KG1 (cell line): ENCODE results near the gene CILP2.
A peak's percentile ranks its signal among the peaks of the same experiment; 100 is the strongest.

Experiments used
- DNase-seq: peaks from one replicate; lab custom pipeline; 2025; lab: John Stamatoyannopoulos, UW

The CILP2 gene

DNA sequence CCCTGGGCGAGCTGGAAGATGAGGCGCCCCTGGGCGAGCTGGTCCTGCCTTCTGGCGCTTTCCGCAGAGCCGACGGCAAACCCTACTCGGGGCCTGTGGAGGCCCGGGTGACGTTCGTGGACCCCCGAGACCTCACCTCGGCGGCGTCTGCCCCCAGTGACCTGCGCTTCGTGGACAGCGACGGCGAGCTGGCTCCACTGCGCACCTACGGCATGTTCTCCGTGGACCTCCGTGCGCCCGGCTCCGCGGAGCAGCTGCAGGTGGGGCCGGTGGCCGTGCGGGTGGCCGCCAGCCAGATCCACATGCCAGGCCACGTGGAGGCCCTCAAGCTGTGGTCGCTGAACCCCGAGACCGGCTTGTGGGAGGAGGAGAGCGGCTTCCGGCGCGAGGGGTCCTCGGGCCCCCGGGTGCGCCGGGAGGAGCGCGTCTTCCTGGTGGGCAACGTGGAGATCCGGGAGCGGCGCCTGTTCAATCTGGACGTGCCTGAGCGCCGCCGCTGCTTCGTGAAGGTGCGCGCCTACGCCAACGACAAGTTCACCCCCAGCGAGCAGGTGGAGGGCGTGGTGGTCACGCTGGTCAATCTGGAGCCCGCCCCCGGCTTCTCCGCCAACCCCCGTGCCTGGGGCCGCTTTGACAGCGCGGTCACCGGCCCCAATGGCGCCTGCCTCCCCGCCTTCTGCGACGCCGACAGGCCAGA, 6.3 kb downstream of the CILP2 start:
- no peak for DNase-seq

DNA sequence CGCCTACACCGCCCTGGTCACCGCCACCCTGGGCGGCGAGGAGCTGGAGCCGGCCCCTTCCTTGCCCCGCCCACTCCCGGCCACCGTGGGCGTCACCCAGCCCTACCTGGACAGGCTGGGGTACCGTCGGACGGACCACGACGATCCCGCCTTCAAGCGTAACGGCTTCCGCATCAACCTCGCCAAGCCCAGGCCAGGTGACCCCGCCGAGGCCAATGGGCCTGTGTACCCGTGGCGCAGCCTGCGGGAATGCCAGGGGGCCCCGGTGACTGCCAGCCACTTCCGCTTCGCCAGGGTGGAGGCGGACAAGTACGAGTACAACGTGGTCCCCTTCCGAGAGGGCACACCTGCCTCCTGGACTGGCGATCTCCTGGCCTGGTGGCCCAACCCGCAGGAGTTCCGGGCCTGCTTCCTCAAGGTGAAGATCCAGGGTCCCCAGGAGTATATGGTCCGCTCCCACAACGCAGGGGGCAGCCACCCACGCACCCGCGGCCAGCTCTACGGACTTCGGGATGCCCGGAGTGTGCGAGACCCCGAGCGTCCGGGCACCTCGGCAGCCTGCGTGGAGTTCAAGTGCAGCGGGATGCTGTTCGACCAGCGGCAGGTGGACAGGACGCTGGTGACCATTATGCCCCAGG, 7.0 kb downstream of the CILP2 start:
- DNase-seq = no peak

DNA sequence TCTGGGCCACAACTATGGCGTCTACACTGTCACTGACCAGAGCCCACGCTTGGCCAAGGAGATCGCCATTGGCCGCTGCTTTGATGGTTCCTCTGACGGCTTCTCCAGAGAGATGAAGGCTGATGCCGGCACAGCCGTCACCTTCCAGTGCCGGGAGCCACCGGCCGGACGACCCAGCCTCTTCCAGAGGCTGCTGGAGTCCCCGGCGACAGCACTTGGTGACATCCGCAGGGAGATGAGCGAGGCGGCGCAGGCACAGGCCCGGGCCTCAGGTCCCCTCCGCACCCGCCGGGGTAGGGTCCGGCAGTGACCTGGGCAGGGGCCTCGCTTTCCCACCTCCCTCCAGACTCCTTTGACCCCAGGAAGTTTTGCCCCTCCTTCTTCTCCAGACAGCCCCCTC, 7.6 kb downstream of the CILP2 start:
- no peak for DNase-seq

DNA sequence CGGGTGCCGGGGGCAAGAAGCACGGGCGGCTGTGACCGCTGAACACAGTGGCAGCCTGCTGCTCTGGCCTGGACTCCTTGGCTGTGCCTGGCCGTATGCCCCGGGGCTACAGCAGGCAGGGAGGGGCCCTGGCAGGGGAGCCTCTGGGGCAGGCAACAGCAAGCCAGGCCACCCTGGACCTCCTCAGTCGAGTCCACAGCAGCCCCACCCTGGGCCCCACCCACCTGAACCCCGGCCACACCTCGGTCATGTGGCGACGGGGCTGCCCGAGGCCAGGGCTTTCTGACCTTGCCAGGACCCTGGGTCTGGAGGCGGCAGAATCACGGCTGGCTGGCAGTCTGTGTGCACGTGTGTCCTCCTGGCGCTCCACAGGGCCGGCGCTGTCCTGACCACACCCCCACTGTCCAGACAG, 8.7 kb downstream of the CILP2 start:
- no peak for DNase-seq

DNA sequence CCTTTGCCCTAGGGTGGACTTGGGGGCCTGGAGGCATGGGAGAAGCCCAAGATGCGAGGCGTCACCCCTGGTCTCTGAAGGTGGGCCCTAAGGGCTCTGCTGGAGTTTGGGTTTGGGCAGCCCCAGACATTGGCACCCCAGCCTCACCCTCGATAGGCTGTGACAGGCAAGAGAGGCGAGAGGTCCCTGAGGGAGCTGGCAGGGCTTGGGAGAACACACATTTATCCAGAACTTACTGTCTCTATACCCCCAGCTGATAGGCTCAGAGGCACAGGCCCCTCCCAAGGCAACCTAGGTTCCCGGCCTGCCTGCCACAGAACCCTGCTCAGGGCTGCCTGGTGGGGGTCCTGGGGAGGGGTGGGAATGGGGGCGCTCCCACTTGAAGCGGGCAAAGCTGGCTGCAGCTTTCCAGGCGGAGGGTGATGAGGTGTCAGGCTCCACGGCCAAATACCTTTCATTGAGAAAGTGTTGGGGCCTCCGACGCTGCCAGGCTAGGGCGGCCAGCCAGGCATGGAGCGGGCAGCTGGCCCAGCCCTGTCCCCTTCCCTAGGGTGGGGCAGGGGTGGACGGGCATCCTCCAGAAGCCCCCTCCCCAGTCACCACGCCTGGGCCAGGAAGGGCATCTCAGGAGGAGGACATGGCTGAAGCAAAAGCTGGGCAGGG, 9.7 kb downstream of the CILP2 start:
- no peak for DNase-seq

DNA sequence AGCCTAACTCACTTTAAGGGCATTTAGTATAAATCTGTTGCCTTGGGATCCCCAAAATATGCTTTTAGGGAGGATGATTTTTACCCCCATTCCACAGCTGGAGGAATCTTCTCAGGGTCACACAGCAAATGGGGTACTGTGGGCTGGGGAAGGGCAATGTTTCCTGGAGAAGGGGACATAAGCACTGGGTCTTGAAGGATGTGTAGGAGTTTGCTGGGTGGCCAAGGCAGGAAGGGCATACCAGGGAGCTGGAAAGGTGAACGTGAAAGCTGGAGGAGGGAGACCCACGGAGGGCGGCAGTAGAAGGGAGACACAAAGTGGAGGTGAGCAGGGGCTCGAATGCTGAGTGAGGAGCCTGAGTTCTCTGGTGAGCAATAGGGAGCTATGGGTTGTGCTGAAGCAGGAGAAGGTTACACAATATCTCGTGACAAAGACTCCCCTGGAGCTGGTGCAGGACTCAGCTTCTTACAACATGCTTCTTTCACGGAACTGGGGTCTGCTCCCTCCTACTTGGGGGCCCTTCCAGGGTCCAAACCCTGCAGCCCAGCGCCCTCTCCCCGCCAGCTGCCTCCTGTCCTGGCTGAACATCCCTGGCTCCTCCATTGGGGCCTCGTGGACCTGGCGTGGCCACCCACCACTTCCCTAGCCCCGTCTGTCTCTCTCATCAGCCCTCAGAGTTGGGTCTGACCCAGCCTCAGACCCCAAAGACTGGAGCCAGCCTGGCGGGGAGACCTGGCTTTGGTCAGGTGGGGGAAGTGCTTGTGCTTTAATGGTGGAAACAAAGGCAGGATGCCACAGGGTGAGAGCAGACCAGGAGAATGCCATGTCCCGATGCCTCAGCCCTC, 11.1 kb downstream of the CILP2 start:
- DNase-seq = no peak

DNA sequence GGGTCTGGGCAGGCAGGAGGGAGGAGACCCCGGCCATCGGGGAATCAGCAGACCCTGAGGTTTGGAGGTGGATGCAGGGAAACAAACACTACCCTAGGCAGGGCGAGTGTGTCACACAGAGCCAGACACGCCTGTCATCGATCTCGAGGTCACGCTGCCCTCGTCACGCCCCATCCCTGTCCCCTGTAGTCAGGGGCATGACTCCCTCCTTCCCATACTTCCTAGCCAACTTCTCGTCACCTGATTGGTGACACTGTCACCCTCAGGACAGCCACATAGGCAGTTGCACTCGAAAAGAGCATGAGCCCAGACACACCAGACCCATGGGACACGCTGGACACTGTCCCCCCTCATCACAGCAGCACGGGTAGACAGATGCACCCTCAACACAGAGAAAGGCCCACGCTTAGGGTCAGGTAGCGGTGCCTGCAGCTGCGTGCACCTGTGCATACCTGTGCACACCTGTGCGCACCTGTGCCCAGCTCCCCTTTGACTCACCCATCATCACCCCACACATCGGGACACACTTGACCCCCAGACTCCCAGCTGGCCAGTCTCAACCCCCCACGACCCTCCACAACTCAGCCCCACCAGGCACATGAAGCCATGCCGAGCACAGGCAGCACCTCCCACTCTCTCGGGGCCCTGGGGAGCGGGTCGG, 11.9 kb downstream of the CILP2 start:
- no peak for DNase-seq

DNA sequence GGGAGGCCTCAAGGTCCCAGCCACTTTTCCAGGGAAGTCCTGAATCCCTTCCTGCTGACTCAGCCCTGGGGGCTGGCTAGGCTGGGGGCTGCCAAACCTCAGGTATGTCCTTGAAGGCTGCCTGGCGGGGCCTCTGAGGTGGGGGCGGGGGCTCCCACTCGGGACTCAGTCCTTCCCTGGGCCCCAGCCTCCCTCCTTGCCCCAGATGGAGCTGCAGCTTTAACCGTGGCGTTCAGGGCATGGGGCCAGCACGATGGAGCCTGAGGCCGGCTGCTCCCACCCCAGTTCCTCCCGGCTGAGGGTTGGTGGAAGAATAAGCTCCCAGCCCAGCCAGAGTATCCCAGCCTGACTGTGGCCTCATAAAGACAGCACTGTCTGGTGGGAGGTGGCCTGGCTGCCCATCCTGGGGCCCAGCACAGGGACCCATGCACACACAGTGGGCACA, 12.4 kb downstream of the CILP2 start:
- DNase-seq = no peak

DNA sequence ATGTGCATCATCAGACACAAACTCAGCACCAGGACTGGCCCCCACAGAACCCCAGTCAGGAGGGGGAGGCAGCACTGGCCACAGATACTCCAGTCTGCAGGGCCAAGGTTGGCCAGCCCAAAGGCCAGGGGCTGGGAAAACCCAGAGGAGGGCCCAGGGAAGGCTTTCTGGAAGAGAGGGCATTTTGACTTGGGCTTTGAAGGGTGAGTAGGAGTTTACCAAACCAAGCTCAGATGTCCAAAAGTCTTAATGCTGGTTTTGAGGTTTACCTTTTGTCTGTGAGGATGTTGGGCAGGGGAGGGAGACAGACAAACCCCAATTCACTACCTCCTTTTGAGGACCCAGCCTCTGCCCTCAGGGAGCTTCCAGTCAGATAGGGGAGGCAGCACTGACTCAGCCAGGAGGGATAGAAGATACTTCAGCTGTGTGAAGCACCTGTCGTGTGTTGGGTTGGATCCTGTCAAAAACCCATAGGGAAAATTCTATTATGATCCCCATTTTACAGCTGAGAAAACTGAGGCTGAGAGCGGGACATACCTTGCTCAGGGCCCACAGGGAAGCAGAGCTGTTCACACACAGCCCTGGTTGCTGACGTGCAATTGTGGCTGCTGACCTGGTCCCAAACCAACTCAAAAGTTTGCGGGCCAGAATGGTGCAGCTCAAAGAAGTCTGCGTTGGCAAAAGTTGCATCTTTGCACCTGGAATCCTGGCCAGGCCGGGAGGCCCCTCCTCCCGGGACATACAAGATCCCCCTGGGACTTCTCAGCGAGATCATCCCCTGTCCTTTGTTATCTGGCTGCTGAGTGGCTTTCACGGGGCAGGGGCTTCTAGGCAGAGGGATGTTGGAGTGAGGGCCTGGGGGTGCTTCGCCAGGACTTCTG, 13.1 kb downstream of the CILP2 start:
- no peak for DNase-seq

DNA sequence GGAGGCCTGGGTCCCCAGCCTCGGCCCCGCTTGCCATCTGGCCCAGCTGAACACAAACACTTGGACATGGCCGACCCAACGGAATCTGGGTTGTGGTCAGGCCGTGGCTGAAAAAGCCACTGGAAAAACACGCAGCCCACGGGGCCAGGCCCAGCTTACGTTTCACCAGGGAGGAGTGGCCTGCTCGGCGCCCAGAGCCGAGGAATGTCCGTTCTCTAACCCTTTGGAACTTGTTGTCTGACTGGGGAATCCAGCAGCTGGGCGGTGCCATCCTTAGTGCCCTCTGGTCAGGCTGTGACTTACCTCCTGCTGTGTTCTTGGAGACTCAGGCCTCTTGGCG, 13.8 kb downstream of the CILP2 start:
- no peak for DNase-seq

DNA sequence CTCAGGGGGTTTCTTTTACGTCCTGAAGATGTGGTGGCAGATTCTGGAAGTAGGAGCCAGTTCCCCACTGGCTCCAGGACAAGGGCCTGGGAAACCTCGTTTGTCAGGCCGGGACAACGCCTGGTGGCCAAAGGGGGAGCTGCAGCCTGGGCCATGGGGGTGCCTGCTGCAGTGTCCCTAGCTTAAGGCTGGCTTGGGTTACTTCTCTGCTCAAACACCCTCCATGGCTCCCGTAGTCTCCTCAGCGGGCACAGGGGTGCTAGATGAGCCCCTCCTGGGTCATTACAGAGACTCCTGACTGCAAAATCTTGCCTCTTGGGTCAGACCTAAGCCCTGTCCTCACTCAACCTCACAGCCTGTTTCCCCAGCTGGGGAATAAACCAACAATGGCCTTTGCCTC, 14.7 kb downstream of the CILP2 start:
- no peak for DNase-seq

DNA sequence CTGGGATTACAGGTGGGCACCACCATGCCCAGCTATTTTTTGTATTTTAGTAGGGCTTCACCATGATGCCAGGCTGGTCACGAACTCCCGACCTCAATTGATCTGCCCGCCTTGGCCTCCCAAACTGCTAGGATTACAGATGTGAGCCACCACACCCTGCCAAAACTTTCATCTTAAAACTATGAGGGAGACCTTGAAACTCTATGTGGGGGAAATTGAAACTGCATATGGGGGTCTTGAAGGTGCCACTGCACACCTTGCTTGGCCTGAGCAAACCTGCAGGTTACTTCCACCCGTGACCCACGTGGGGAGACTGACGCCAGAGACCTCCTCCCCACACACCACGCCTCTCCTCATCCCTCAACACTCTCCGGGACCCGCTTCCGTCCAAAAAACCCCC, 15.6 kb downstream of the CILP2 start:
- no peak for DNase-seq

DNA sequence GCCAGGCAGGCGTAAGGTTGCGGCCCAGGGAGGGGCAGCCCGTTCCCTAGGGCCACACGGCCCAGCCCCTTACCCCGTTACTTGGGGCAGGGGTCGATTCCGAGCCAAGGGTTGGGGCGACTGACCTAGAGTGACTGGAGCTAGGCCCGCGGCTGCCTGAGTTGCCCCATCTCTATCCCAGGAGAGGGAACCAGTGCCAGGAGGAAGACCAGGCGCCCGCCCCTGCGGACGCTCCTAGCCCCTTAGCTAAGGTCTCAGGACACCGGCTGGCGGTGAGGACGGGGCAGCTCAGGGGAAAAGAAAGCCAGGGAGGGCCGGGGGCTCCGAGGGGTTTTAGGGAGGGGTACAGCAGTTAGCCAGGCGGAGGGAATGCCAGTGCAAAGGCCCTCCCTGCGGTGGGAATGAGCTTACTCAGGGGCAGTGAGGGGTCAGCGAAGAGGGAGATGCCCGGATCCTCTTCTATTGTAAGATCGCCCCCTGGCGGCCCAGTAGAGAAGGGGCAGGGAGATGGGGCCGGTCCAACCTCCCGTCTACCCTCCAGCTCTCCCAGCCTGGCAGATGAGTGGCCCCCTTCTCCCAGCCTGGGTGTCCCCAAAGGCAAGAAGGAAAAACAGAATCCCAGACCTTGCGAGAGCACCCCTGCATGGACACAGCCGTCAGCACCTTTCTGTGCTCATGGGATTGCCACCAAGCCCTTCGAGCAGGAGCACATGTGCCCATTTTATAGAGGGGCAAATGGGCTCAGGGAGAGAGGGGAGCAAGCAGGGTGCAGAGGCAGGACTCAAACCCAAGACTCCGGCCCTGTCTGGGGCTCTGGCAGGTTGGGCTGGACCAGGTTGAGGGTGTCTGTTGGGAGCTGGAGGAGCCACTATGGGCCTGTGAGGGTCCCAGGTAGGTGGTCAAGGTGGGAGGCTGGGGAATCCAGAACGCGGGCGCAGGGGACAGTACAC, 16.3 kb downstream of the CILP2 start:
- peak; percentile 22 for DNase-seq

DNA sequence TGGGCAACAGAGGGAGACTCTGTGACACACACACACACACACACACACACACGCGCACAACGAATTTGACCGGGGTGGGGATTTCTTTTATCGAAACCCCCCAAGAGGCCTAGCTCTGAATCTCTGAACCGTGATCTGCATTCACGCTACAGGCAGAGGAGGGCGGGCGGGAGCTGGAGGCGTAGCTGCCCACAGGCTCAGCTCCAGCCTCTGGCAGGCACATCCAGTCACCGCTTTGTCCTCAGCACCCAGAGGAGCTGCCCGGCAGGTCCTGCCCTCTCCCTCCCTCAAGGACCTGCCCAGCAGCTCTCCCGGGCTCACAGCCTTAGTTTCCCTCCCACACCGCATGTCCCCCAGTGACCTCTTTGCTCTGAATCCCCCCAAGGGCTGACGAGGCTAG, 20.0 kb downstream of the CILP2 start:
- no peak for DNase-seq

DNA sequence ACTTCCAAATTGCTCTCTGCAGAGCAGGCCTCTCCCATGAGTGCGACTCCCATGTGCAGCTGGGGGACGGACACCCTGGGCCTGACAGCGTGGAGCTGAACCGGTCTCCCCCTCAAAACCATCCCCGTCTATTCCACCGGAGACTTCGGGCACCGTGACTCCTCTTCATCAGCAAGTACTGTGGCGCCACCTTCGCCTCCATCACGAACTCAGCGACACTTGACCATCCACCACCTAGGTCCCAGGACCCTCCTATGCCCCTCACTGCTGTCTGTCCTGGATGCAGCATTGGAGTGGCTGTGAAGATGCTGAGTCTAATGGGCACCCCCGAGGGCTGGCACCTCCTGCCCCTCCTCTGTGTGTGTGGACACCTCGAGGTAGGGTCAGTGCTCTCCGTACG, 20.6 kb downstream of the CILP2 start:
- no peak for DNase-seq

DNA sequence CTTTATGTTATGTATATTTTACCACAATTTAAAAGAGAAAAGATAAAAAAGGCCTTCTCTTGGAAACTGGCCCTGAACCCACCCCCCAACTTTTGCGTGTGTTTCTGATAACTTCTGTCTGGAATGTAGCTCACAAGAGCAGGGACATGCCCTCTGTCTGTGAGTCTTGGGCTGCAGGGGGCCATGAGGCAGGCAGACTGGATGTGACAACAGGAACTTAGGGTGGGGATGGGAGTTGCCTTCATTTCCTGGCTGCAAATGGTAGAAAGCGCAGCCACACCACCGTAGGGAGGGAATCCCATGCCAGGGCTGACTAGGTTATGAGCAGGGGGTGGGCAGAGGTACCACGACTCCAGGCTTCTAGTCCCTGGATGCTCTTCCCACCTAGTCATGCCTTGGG, 21.9 kb downstream of the CILP2 start:
- no peak for DNase-seq

DNA sequence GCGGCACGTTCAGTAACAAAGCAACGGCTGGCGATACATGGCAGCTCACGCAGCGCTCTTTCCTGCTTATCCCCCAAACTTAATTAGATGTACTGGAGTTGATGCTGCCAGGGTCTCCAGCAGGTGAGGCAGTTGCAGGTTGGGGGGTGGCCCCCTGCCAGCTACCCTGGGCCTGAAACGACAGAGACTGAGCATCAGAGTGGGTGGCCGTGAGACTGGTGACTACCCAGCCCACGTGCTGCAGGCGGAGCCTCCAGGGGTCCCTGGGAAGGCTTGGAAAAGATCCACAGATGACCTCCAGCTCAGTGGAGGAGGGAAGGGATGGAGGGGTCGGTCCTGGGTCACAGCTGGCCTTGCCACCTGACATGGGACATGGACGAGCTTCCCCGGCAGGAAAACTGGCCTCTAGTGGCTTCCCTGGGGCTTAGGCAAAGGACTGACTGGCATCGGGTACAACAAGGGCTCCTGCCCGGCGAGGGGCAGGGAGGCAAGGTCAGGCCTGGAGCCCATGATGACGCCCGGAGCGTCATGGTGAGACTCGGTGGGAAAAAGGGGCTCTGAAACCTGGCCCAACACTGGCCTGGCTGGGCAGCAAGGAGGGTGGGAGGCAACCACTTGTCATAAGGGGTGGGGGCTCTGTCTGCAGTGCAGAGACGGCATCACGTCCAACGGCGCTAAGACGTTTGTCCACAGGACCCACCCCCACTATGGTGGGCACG, 24.0 kb downstream of the CILP2 start:
- DNase-seq = no peak

DNA sequence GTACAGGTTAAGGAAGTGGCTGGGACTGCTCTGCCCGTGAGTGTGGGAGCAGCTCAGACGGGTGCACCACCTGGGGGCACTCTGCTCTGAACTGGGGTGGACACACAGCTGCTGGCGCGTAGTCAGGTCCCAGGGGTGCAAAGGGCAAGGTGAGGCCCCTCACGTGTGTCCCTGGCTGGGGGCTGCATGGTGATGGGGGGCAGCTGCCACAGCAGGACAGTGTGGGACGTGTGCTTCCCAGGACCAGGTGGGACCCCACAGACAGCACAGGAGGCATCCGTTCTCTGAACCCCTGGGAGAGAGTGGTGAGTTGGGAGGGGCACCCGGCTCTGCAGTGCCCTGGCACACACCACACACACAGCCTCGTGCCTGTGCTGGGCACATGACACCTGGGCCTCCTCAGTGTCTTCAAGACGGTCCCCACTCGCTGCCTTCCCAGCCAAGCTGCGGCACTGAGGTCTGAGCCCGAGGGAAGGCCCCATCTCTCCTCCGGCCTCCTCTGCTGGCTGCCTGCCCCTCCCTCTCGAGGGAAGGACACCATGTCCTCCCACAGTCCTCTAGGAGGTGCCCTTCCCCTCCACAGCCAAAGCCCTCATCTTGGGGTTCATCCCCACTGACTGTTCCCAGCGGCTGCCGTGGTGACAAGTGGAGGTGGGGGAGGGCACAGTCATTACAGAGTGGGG, 24.7 kb downstream of the CILP2 start:
- DNase-seq = no peak
